Naive thymus-derived CD4-positive, alpha-beta T cell (primary cell): Measurements from ENCODE around the gene TGM2. TPM values are rescaled to one million over a fixed set of nuclear protein-coding genes. Genes with fewer than 3 reads are reported as not detected.

Source experiments
- ATAC-seq: fragments of 150-1000 bp; cut with Tn5 transposase; 2 replicates; pipeline ENCODE4 v1.10.0; 2021; ENCODE audit warnings: mild to moderate bottlenecking, moderate library complexity
- CTCF ChIA-PET: fragments of 350-600 bp; sonication (Branson Sonifier 250); formaldehyde crosslinking; loops from one replicate; lab custom pipeline; 2021; ENCODE audit warnings: antibody characterized with exemption; lab: Charles Lee
- POLR2A ChIA-PET: fragments of 350-600 bp; sonication (Branson Sonifier 250); formaldehyde crosslinking; loops from one replicate; lab custom pipeline; 2021; ENCODE audit warnings: antibody characterized with exemption, inconsistent platforms; lab: Charles Lee
- DNase-seq, 9 donors: peaks; one replicate each; pipeline versions ENCODE4 v3.0.0 to v3.0.0-alpha.2; 2020 to 2022; ENCODE audit warnings: mixed read lengths in 1 of 9
- H3K27ac ChIP-seq: one replicate; pipeline ENCODE4 v1.7.0; 2013; ENCODE audit warnings: mild to moderate bottlenecking, low read depth, low read length, moderate library complexity
- H3K27me3 ChIP-seq, 2 donors: one replicate each; pipeline ENCODE4 v1.7.0; 2013; ENCODE audit warnings: low read length in 2 of 2, mild to moderate bottlenecking in 2 of 2, moderate library complexity in 2 of 2; ENCODE audit not compliant: control insufficient read depth in 2 of 2, insufficient read depth in 2 of 2
- H3K36me3 ChIP-seq, 3 experiments: 1 replicate in 2 of 3; 2 replicates in 1 of 3; pipeline ENCODE4 v1.7.0; 2013; ENCODE audit warnings: low read length in 3 of 3, mild to moderate bottlenecking in 3 of 3, moderate library complexity in 1 of 3; ENCODE audit not compliant: insufficient read depth in 3 of 3, control insufficient read depth in 2 of 3
- H3K4me1 ChIP-seq, 2 donors: one replicate each; pipeline ENCODE4 v1.7.0; 2013; ENCODE audit warnings: low read length in 2 of 2, mild to moderate bottlenecking in 2 of 2, moderate library complexity in 1 of 2; ENCODE audit not compliant: control insufficient read depth in 2 of 2, insufficient read depth in 2 of 2
- H3K4me3 ChIP-seq: 2 replicates; pipeline ENCODE4 v1.7.0; 2013; ENCODE audit warnings: mild to moderate bottlenecking, low read length
- H3K9me3 ChIP-seq, 3 experiments: 1 replicate in 2 of 3; 2 replicates in 1 of 3; pipeline ENCODE4 v1.7.0; 2013; ENCODE audit warnings: low read length in 3 of 3; ENCODE audit not compliant: control insufficient read depth in 2 of 3
- H3K27ac Mint-ChIP-seq, 9 donors: one replicate each; pipeline ENCODE4 v1.8.0; 2020 to 2022; ENCODE audit warnings: mixed read lengths in 9 of 9, mild to moderate bottlenecking in 8 of 9, moderate library complexity in 5 of 9, inconsistent platforms in 2 of 9
- H3K27me3 Mint-ChIP-seq, 5 donors: one replicate each; pipeline ENCODE4 v1.8.0; 2021 to 2022; ENCODE audit warnings: mixed read lengths in 5 of 5, mild to moderate bottlenecking in 1 of 5
- H3K36me3 Mint-ChIP-seq, 5 donors: one replicate each; pipeline ENCODE4 v1.8.0; 2020 to 2022; ENCODE audit warnings: mixed read lengths in 5 of 5, mild to moderate bottlenecking in 3 of 5, inconsistent platforms in 1 of 5
- H3K4me1 Mint-ChIP-seq, 7 donors: one replicate each; pipeline ENCODE4 v1.8.0; 2020 to 2022; ENCODE audit warnings: mixed read lengths in 7 of 7, mild to moderate bottlenecking in 3 of 7, inconsistent platforms in 1 of 7
- H3K4me3 Mint-ChIP-seq, 10 donors: one replicate each; pipeline ENCODE4 v1.8.0; 2020 to 2022; ENCODE audit warnings: mild to moderate bottlenecking in 10 of 10, mixed read lengths in 10 of 10, moderate library complexity in 6 of 10, inconsistent platforms in 2 of 10
- H3K9me3 Mint-ChIP-seq, 11 donors: one replicate each; pipeline ENCODE4 v1.8.0; 2020 to 2022; ENCODE audit warnings: mixed read lengths in 11 of 11, mild to moderate bottlenecking in 4 of 11, inconsistent platforms in 1 of 11, moderate library complexity in 1 of 11
- intact Hi-C, 2 donors: fragments of 100-400 bp; cut with micrococcal nuclease; formaldehyde crosslinking; loops; one replicate each; pipeline ENCODE4 v1.15.1; 2023
- polyA plus RNA-seq, 2 donors: library from polyadenylated mRNA; unstranded; fragments of 300-500 nt; fragmentation: Illumina TruSeq; gene quantifications; one replicate each; pipeline ENCODE4 v1.2.3, GENCODE V29; 2021
- total RNA-seq, 6 experiments: library from RNA in 5 of 6; stranded (reverse) in 5 of 6; gene quantifications; 1 replicate in 5 of 6; 2 replicates in 1 of 6; pipeline ENCODE4 v1.2.3 and lab custom pipeline; 2021 to 2026

The TGM2 gene
- total and polyA plus RNA-seq, 7 experiments from 2014 or later, result 0.11 to 0.94 (median 0.19) TPM; not detected in 2

DNA sequence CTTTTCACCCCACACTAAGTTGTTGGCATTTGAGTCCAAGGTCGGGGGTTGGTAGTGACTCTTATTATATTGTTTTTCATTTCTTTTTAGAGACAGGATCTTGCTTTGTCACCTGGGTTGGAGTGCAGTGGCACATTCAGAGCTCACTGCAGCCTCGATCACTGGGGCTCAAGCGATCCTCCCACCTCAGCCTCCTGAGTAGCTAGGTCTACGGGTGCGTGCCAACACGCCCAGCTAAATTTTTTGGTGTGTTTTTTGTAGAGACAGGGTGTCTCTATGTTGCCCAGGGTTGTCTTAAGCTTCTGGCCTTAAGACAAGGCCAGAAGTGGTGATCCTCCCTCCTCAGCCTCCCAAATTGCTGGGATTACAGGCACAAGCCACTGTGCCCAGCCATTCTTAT is 25.1 kb upstream of the TGM2 start:
- Mint-ChIP-seq H3K27me3 (peaks cover 4 to 32% (median 19%) of the 10 kb centered on the region in 5 donors), H3K36me3 (no peaks in the 10 kb centered on the region), H3K4me3 (no peak overlapping the region), H3K4me1 (no peaks in the 10 kb centered on the region), H3K9me3 (peaks cover 0 to 5% (median 1%) of the 10 kb centered on the region in 11 donors), H3K27ac (no peak overlapping the region)
- ChIA-PET CTCF (no interaction called here), POLR2A (no interaction called here)
- Histone ChIP-seq H3K4me3 (no peak overlapping the region), H3K27ac (no peak overlapping the region), H3K9me3 (no peaks in the 10 kb centered on the region), H3K36me3 (no peaks in the 10 kb centered on the region), H3K4me1 (no peaks in the 10 kb centered on the region), H3K27me3 (no peaks in the 10 kb centered on the region)
- intact Hi-C loops, result loop anchor here in 1 of 2 donors (10.0 kb wide), 1 partner anchor 885 kb away; no protein-coding TSS in a partner anchor
- ATAC-seq (no peak), DNase-seq (no peak)

DNA sequence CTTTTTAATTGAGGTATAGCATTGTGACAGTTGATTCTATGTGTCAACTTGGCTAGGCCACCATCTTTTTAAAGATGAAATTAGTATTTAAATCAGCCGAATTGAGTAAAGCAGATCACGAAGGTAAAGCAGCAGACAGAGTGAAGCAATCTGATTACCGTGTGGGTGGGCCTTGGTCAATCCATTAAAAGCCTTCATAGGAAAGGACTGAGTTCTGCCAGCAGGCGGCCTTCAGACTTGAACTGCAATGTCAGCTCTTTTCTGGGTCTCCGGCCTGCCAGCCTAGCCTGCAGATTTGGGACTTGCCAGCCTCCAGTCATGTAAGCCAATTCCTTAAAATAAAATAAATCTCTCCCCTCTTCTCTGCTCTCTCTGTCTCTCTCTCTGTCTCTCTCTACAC is 22.4 kb upstream of the TGM2 start:
- Mint-ChIP-seq H3K9me3 (peaks cover 0 to 1% (median 0%) of the 10 kb centered on the region in 11 donors), H3K27me3 (peaks cover 7 to 33% (median 18%) of the 10 kb centered on the region in 5 donors), H3K36me3 (no peaks in the 10 kb centered on the region), H3K4me3 (no peak overlapping the region), H3K27ac (no peak overlapping the region), H3K4me1 (no peaks in the 10 kb centered on the region)
- POLR2A ChIA-PET, result no interaction called here
- ATAC-seq (no peak), DNase-seq (no peak)
- Histone ChIP-seq H3K36me3 (no peaks in the 10 kb centered on the region), H3K27me3 (no peaks in the 10 kb centered on the region), H3K27ac (no peak overlapping the region), H3K4me3 (no peak overlapping the region), H3K4me1 (no peaks in the 10 kb centered on the region), H3K9me3 (no peaks in the 10 kb centered on the region)
- intact Hi-C loops, result no loop called here
- CTCF ChIA-PET, result no interaction called here

DNA sequence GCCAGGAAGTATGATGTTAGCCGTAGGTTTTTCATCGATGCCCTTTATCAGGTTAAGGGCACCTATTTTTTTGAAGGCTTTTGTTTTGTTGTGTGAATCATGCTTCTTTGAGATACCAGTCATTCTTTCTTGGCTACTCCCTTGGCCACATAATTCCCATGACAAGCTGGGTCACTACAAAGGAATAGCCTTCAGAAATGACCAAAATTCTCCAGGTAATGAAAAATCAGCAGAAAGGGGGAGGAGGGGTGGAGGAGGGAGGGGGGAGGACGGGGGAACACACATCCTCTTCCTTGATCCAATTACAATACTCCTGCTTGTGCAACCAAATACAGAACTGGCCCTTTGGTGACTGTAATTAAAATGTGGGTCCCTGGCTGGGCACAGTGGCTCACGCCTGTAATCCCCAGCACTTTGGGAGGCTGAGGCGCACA is 21.7 kb upstream of the TGM2 start:
- POLR2A ChIA-PET, result no interaction called here
- Histone ChIP-seq H3K27ac (no peak overlapping the region), H3K9me3 (no peaks in the 10 kb centered on the region), H3K36me3 (no peaks in the 10 kb centered on the region), H3K4me1 (no peaks in the 10 kb centered on the region), H3K4me3 (no peak overlapping the region), H3K27me3 (no peaks in the 10 kb centered on the region)
- peaks cover 7 to 36% (median 18%) of the 10 kb centered on the region in 5 donors for H3K27me3 Mint-ChIP-seq
- DNase-seq (no peak), ATAC-seq (no peak)
- H3K36me3 Mint-ChIP-seq, result no peaks in the 10 kb centered on the region
- peaks cover 0 to 1% (median 0%) of the 10 kb centered on the region in 11 donors for H3K9me3 Mint-ChIP-seq
- no peak overlapping the region for H3K4me3 Mint-ChIP-seq
- no peaks in the 10 kb centered on the region for H3K4me1 Mint-ChIP-seq
- CTCF ChIA-PET, result no interaction called here
- H3K27ac Mint-ChIP-seq, result no peak overlapping the region
- intact Hi-C loops, result no loop called here

DNA sequence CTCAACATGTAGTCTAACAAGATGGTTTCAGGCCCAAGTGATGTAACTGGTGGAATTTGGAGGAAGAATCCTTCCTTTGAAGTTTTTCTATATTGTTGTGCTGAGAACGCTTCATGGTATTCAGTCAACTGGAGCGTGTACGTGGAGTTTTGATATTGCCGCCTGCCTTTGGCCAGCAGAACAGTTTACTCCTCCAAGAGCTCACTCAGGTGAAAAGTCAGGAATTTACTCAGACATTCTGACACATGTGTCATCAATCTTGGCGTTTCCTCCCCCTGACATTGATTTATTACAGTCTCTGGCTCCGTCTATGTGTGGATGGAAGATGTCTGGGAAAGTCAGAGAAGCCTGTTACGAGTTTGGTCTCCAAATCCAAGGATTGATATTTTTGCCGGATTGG is 19.0 kb upstream of the TGM2 start:
- no peak overlapping the region for H3K27ac ChIP-seq
- DNase-seq (no peak), ATAC-seq (no peak)
- H3K4me1 ChIP-seq, result no peaks in the 10 kb centered on the region
- no peak overlapping the region for H3K4me3 ChIP-seq
- POLR2A ChIA-PET, result no interaction called here
- Mint-ChIP-seq H3K4me1 (no peaks in the 10 kb centered on the region), H3K4me3 (no peak overlapping the region), H3K36me3 (no peaks in the 10 kb centered on the region), H3K9me3 (peaks cover 0 to 1% (median 0%) of the 10 kb centered on the region in 11 donors), H3K27ac (no peak overlapping the region), H3K27me3 (peaks cover 7 to 27% (median 10%) of the 10 kb centered on the region in 5 donors)
- no peaks in the 10 kb centered on the region for H3K27me3 ChIP-seq
- CTCF ChIA-PET, result no interaction called here
- no peaks in the 10 kb centered on the region for H3K9me3 ChIP-seq
- intact Hi-C loops, result no loop called here
- H3K36me3 ChIP-seq, result no peaks in the 10 kb centered on the region

DNA sequence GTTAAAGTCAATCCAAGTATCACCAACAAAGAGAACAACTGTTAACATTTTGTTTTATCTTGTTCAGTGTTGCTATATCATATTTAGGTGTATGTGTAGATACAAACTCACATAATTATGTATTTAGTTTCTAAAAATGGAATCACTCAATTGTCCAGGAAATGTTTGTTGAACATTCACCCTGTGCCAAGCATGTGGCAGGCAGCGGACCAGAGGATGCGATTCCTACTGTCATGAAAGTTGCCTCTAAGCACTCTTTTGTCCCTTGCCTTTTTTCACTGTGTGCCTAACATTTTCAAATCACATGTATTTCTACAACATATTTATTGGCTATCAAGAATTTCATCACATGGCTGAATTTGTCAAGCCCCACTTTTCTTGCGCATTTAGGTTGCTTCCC is 16.9 kb upstream of the TGM2 start:
- DNase-seq, result no peak
- H3K36me3 Mint-ChIP-seq, result no peaks in the 10 kb centered on the region
- Histone ChIP-seq H3K27ac (no peak overlapping the region), H3K9me3 (no peaks in the 10 kb centered on the region), H3K36me3 (no peaks in the 10 kb centered on the region), H3K27me3 (no peaks in the 10 kb centered on the region), H3K4me1 (no peaks in the 10 kb centered on the region), H3K4me3 (no peak overlapping the region)
- H3K4me3 Mint-ChIP-seq, result no peak overlapping the region
- ATAC-seq, result no peak
- no peak overlapping the region for H3K27ac Mint-ChIP-seq
- H3K4me1 Mint-ChIP-seq, result no peaks in the 10 kb centered on the region
- intact Hi-C loops, result no loop called here
- peaks cover 4 to 27% (median 21%) of the 10 kb centered on the region in 5 donors for H3K27me3 Mint-ChIP-seq
- ChIA-PET POLR2A (no interaction called here), CTCF (no interaction called here)
- H3K9me3 Mint-ChIP-seq, result peaks cover 0 to 2% (median 0%) of the 10 kb centered on the region in 11 donors

DNA sequence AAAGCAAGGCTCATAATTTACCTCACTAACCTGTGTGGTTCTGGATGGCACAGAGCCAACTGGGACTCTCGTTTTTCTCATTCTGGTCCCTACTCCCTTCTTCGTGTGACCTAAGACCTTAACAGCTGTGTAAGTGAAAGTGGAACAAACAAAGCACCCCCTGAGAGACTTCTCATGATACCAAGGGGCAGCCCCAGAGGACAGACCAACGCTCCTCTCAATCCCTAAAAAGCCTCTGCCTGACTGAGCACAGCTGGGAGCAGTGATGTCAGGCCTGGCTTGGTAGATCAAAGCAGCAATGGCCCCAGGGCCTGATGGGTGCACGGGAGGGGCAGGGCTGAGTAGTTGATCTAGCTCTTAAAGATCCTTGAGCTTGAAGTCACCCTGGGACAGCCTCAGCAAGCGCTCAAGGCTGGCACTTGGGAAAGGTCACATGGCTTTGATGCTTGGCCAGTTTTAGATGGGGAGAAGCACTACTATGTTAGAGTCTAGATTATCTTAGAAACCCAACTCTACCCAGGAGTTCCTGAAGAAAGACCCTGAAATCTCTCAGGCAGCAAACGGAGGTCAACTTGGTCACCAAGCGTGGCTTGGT is 16.2 kb upstream of the TGM2 start:
- ATAC-seq (no peak), DNase-seq (no peak)
- no peaks in the 10 kb centered on the region for H3K36me3 ChIP-seq
- Mint-ChIP-seq H3K4me3 (no peak overlapping the region), H3K36me3 (no peaks in the 10 kb centered on the region), H3K27me3 (peaks cover 4 to 26% (median 21%) of the 10 kb centered on the region in 5 donors), H3K9me3 (peaks cover 0 to 2% (median 0%) of the 10 kb centered on the region in 11 donors), H3K4me1 (no peaks in the 10 kb centered on the region), H3K27ac (no peak overlapping the region)
- intact Hi-C loops, result no loop called here
- H3K9me3 ChIP-seq, result no peaks in the 10 kb centered on the region
- H3K27me3 ChIP-seq, result no peaks in the 10 kb centered on the region
- POLR2A ChIA-PET, result no interaction called here
- no peak overlapping the region for H3K4me3 ChIP-seq
- CTCF ChIA-PET, result no interaction called here
- no peaks in the 10 kb centered on the region for H3K4me1 ChIP-seq
- H3K27ac ChIP-seq, result no peak overlapping the region

DNA sequence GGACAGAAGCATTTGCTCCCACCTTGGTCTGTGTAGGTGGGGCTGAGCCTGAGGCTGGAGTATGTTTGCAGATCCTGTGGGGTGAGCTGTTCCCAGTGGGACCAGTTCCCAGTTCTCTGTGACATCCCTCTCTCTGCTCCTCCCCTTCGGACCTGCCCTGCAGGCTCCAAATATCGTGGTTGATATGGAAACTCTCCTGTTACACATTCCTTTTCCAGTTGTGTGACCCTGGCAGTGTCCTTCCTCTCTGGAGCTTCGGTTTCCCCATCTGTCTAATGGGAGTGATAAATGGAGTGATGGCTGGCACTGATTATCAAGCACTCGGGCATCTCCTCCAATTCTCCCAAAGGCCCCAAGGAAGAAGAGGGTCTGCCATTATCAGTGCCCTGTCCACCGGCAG is 15.7 kb upstream of the TGM2 start:
- POLR2A ChIA-PET, result no interaction called here
- no peak overlapping the region for H3K4me3 ChIP-seq
- H3K27me3 Mint-ChIP-seq, result peaks cover 4 to 26% (median 21%) of the 10 kb centered on the region in 5 donors
- DNase-seq (no peak), ATAC-seq (no peak)
- H3K4me1 Mint-ChIP-seq, result no peaks in the 10 kb centered on the region
- intact Hi-C loops, result no loop called here
- no peaks in the 10 kb centered on the region for H3K4me1 ChIP-seq
- H3K27me3 ChIP-seq, result no peaks in the 10 kb centered on the region
- H3K27ac ChIP-seq, result no peak overlapping the region
- H3K4me3 Mint-ChIP-seq, result no peak overlapping the region
- no peaks in the 10 kb centered on the region for H3K9me3 ChIP-seq
- CTCF ChIA-PET, result no interaction called here
- peaks cover 0 to 2% (median 0%) of the 10 kb centered on the region in 11 donors for H3K9me3 Mint-ChIP-seq
- H3K36me3 ChIP-seq, result no peaks in the 10 kb centered on the region
- no peak overlapping the region for H3K27ac Mint-ChIP-seq
- no peaks in the 10 kb centered on the region for H3K36me3 Mint-ChIP-seq
